H54 (cell line): Measurements from ENCODE around the gene RAMACL.

Experiments used
- DNase-seq: peaks from one replicate; pipeline ENCODE4 v3.0.0; 2011; ENCODE audit warnings: low spot score, mixed read lengths; ENCODE audit not compliant: insufficient read length
- FAIRE-seq: peaks from 3 replicates; lab custom pipeline; 2011; peaks lifted over from hg19 to GRCh38; lab: Jason Lieb, UNC
- POLR2A ChIP-seq: IDR thresholded peaks from 2 replicates; pipeline ENCODE4 v1.6.1; 2011; ENCODE audit warnings: low read depth, mild to moderate bottlenecking, low read length

Gene RAMACL

GRCh38 chr6:166567813-166568212 lies 18.7 kb downstream of the RAMACL start:
- TF ChIP-seq POLR2A = no peak
- FAIRE-seq (no peak), DNase-seq (no peak)

GRCh38 chr6:166567107-166567506 lies 19.4 kb downstream of the RAMACL start:
- no peak for TF ChIP-seq POLR2A
- FAIRE-seq (peak; percentile 86), DNase-seq (peak; percentile 63)

GRCh38 chr6:166566026-166567011 lies 20.2 kb downstream of the RAMACL start:
- TF ChIP-seq POLR2A = no peak
- DNase-seq (no peak), FAIRE-seq (no peak)

- TF ChIP-seq POLR2A = no peak
- FAIRE-seq (no peak), DNase-seq (no peak)
These were observed 21.2 kb downstream of the RAMACL start for GRCh38 chr6:166565084-166565967.

- DNase-seq = no peak
- no peak for TF ChIP-seq POLR2A
- no peak for FAIRE-seq
These were observed 22.7 kb downstream of the RAMACL start for GRCh38 chr6:166563805-166564204.

- TF ChIP-seq POLR2A = no peak
- DNase-seq (no peak), FAIRE-seq (no peak)
These were observed 23.3 kb downstream of the RAMACL start for GRCh38 chr6:166563200-166563599.

- TF ChIP-seq POLR2A = no peak
- FAIRE-seq = no peak
- no peak for DNase-seq
These were observed 23.8 kb downstream of the RAMACL start for GRCh38 chr6:166562726-166563125.

GRCh38 chr6:166561771-166562359 lies 24.6 kb downstream of the RAMACL start:
- DNase-seq (no peak), FAIRE-seq (no peak)
- TF ChIP-seq POLR2A = no peak

GRCh38 chr6:166560222-166560621 lies 26.3 kb downstream of the RAMACL start:
- TF ChIP-seq POLR2A = no peak
- FAIRE-seq = no peak
- no peak for DNase-seq

GRCh38 chr6:166559662-166560061 lies 26.8 kb downstream of the RAMACL start:
- no peak for DNase-seq
- FAIRE-seq = no peak
- no peak for TF ChIP-seq POLR2A

GRCh38 chr6:166559211-166559610 lies 27.3 kb downstream of the RAMACL start:
- FAIRE-seq = no peak
- TF ChIP-seq POLR2A = no peak
- DNase-seq = no peak

- FAIRE-seq = no peak
- no peak for DNase-seq
- no peak for TF ChIP-seq POLR2A
These were observed 28.1 kb downstream of the RAMACL start for GRCh38 chr6:166558156-166559005.

GRCh38 chr6:166556863-166557322 lies 29.6 kb downstream of the RAMACL start:
- TF ChIP-seq POLR2A = peak; percentile 40; the same call in 1 of the 2 replicates
- DNase-seq = peak; percentile 71
- FAIRE-seq = peak; percentile 70
